HCT116 (cell line): ENCODE measurements around the gene EVX1. TPM values are rescaled to one million over a fixed set of nuclear protein-coding genes. Genes with fewer than 3 reads are reported as not detected.

Source experiments
- ATAC-seq: fragments of 200-7000 bp; cut with Tn5 transposase; 2 replicates; pipeline ENCODE4 v1.9.1; 2020; ENCODE audit warnings: mild to moderate bottlenecking, moderate library complexity
- BruUV-seq: library from RNA; stranded (reverse); fragments of 400-500 nt; replicated peaks from 2 replicates; lab custom pipeline; 2021; lab: Mats Ljungman, UMichigan
- CTCF ChIA-PET: fragments of 300-600 bp; sonication (Branson Sonifier 250); formaldehyde crosslinking; loops from one replicate; lab custom pipeline; 2021; ENCODE audit warnings: antibody characterized with exemption; lab: Charles Lee
- POLR2A ChIA-PET: fragments of 300-600, 350-600 bp; sonication (Branson Sonifier 250); formaldehyde crosslinking; loops from one replicate; lab custom pipeline; 2021; ENCODE audit warnings: antibody characterized with exemption; lab: Charles Lee
- RAD21 ChIA-PET, 2 experiments: fragments of 300-600 bp; sonication (Branson Sonifier 250); formaldehyde crosslinking; loops; one replicate each; lab custom pipeline; 2023; ENCODE audit warnings: low total read pairs in 2 of 2; ENCODE audit not compliant: uncharacterized antibody in 2 of 2, unreplicated experiment in 2 of 2, low non-redundant PET in 1 of 2; lab: Charles Lee
- DNase-seq: peaks from one replicate; pipeline ENCODE4 v3.0.0-alpha.2; 2010; ENCODE audit warnings: low read depth, low spot score
- H2AFZ ChIP-seq: fragments of 200-600 bp; shearing (Covaris generic), sonication (generic); 2 replicates; pipeline ENCODE4 v1.6.1; 2017; ENCODE audit warnings: low read depth, mixed run types, mixed read lengths, antibody characterized with exemption, low read length; ENCODE audit not compliant: poor library complexity, severe bottlenecking
- H3K27ac ChIP-seq: 2 replicates; pipeline ENCODE4 v1.5.1; 2012; ENCODE audit warnings: low read depth, low read length
- H3K27me3 ChIP-seq: fragments of 200-600 bp; sonication (generic); 2 replicates; pipeline ENCODE4 v1.6.1; 2016; ENCODE audit warnings: mixed run types, low read length, mixed read lengths; ENCODE audit not compliant: insufficient read depth
- H3K36me3 ChIP-seq, 2 experiments: fragments of 200-500 bp in 1 of 2; fragments of 200-600 bp in 1 of 2; sonication (Bioruptor generic) in 1 of 2; sonication (generic) in 1 of 2; 2 replicates each; pipeline versions ENCODE4 v1.5.1 to v1.6.1; 2014 to 2016; ENCODE audit warnings: low read length in 2 of 2, inconsistent platforms in 1 of 2, mixed read lengths in 1 of 2, mixed run types in 1 of 2; ENCODE audit not compliant: insufficient read depth in 2 of 2, control insufficient read depth in 1 of 2
- H3K4me1 ChIP-seq, 2 experiments: fragments of 200-600 bp in 1 of 2; sonication (generic) in 1 of 2; 2 replicates each; pipeline versions ENCODE4 v1.5.1 to v1.6.1; 2012 to 2017; ENCODE audit warnings: low read length in 2 of 2, inconsistent platforms in 1 of 2, mild to moderate bottlenecking in 1 of 2, mixed read lengths in 1 of 2, mixed run types in 1 of 2, moderate library complexity in 1 of 2; ENCODE audit not compliant: insufficient read depth in 2 of 2, control insufficient read depth in 1 of 2
- H3K4me2 ChIP-seq: fragments of 200-600 bp; sonication (generic); 2 replicates; pipeline ENCODE4 v1.6.1; 2017; ENCODE audit warnings: mixed run types, low read length, mixed read lengths
- H3K4me3 ChIP-seq, 2 experiments: fragments of 200-600 bp in 1 of 2; sonication (generic) in 1 of 2; replicated peaks in 1 of 2; 2 replicates each; pipeline ENCODE4 v1.5.1; 2011 to 2016; ENCODE audit warnings: low read length in 2 of 2, control low read depth in 1 of 2, low read depth in 1 of 2, mild to moderate bottlenecking in 1 of 2, mixed read lengths in 1 of 2, mixed run types in 1 of 2
- H3K79me2 ChIP-seq: fragments of 200-600 bp; sonication (generic); 2 replicates; pipeline ENCODE4 v1.6.1; 2017; ENCODE audit warnings: mild to moderate bottlenecking, mixed run types, low read length, moderate library complexity, mixed read lengths; ENCODE audit not compliant: insufficient read depth
- H3K9ac ChIP-seq: fragments of 200-600 bp; sonication (generic); 2 replicates; pipeline ENCODE4 v1.6.1; 2016; ENCODE audit warnings: low read length, mixed read lengths
- H3K9me2 ChIP-seq: fragments of 200-600 bp; sonication (generic), shearing (Covaris generic); 2 replicates; pipeline ENCODE4 v1.6.1; 2017; ENCODE audit warnings: mixed run types, mild to moderate bottlenecking, moderate library complexity; ENCODE audit not compliant: insufficient read depth
- H3K9me3 ChIP-seq, 2 experiments: fragments of 200-500 bp in 1 of 2; fragments of 200-600 bp in 1 of 2; sonication (Bioruptor generic) in 1 of 2; sonication (generic) in 1 of 2; 2 replicates each; pipeline ENCODE4 v1.6.1; 2014 to 2017; ENCODE audit warnings: low read length in 2 of 2, mixed read lengths in 2 of 2, inconsistent platforms in 1 of 2, low read depth in 1 of 2, mild to moderate bottlenecking in 1 of 2, mixed run types in 1 of 2, moderate library complexity in 1 of 2; ENCODE audit not compliant: control insufficient read depth in 1 of 2, insufficient read depth in 1 of 2
- H4K20me1 ChIP-seq: fragments of 200-600 bp; sonication (generic), shearing (Covaris generic); 2 replicates; pipeline ENCODE4 v1.6.1; 2017; ENCODE audit warnings: mixed run types, mild to moderate bottlenecking, moderate library complexity; ENCODE audit not compliant: insufficient read depth
- CBX3 ChIP-seq: IDR thresholded peaks from 2 replicates; pipeline ENCODE4 v1.6.1; 2012; ENCODE audit warnings: low read depth
- EGR1 ChIP-seq: IDR thresholded peaks from 2 replicates; pipeline ENCODE4 v1.6.1; 2012; ENCODE audit warnings: low read depth
- ELF1 ChIP-seq: IDR thresholded peaks from 2 replicates; pipeline ENCODE4 v1.6.1; 2012; ENCODE audit warnings: low read depth, borderline replicate concordance
- EZH2 ChIP-seq: fragments of 200-600 bp; sonication (generic); IDR thresholded peaks from 2 replicates; pipeline ENCODE4 v1.6.1; 2017; ENCODE audit warnings: antibody characterized with exemption, mixed run types
- JUND ChIP-seq: IDR thresholded peaks from 2 replicates; pipeline ENCODE4 v1.6.1; 2012
- MAX ChIP-seq: IDR thresholded peaks from 2 replicates; pipeline ENCODE4 v1.6.1; 2012
- RAD21 ChIP-seq: IDR thresholded peaks from 2 replicates; pipeline ENCODE4 v1.6.1; 2012; ENCODE audit warnings: low read depth, mild to moderate bottlenecking
- SRF ChIP-seq: IDR thresholded peaks from 2 replicates; pipeline ENCODE4 v1.6.1; 2012; ENCODE audit warnings: low read depth
- YY1 ChIP-seq: IDR thresholded peaks from 2 replicates; pipeline ENCODE4 v1.6.1; 2011; ENCODE audit warnings: low read length, low read depth, moderate library complexity, mild to moderate bottlenecking; ENCODE audit not compliant: insufficient replicate concordance; ENCODE audit errors: extremely low read depth
- ZBTB33 ChIP-seq: IDR thresholded peaks from 2 replicates; pipeline ENCODE4 v1.6.1; 2011; ENCODE audit warnings: mild to moderate bottlenecking, low read length, moderate library complexity; ENCODE audit not compliant: insufficient replicate concordance; ENCODE audit errors: extremely low read depth
- ZNF274 ChIP-seq: fragments of 200-500 bp; sonication (Bioruptor generic); IDR thresholded peaks from 2 replicates; pipeline ENCODE4 v1.6.1; 2014; ENCODE audit warnings: mild to moderate bottlenecking, low read depth, low read length, inconsistent platforms
- intact Hi-C: fragments of 100-400 bp; cut with micrococcal nuclease; formaldehyde crosslinking; loops from 2 replicates; pipeline ENCODE4 v1.10.0; 2022
- total RNA-seq: library from RNA; stranded (reverse); gene quantifications from one replicate; pipeline ENCODE4 v1.2.1, GENCODE V29; 2021; ENCODE audit not compliant: unreplicated experiment
- TF ChIP-seq, protein P1 (sequence below): IDR thresholded peaks from 2 replicates; pipeline ENCODE4 v1.6.1; 2012; ENCODE audit warnings: low read depth

EVX1 gene
- total RNA-seq, 1 experiment from 2014 or later: 0.25 TPM

DNA sequence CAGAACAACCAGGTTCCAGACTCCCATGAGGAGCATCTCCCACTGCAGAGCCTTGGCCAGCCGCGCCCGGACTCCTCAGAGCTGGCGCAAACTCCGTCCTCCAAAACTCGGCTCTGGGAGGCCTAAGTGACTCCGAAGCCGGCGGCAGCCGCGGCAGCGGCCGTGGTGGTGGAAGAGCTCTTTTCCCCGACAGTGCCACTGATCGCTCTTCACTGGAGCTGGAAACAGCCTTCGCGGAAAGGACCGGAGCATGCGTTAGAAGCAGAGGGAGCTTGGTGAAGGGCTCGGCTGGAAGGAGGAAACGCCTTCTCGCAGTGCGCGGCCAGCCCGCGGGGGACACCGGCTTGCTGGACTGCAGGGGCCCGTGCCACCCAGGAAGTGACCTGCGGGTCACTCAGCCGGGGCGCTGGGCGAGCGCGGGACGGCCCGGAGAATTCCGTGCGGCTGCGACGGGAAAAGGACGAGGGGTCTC lies 37.7 kb upstream of the EVX1 start:
- Histone ChIP-seq H3K79me2 (no peaks in the 10 kb centered on the region), H3K9me3 (no peaks in the 10 kb centered on the region), H4K20me1 (no peaks in the 10 kb centered on the region), H3K27me3 (no peaks in the 10 kb centered on the region), H3K36me3 (no peaks in the 10 kb centered on the region), H3K4me2 (no peak overlapping the region), H2AFZ (no peak overlapping the region), H3K4me1 (peaks cover 0 to 15% of the 10 kb centered on the region in 2 experiments; a peak in 3 of 4 replicates), H3K27ac (no peak overlapping the region), H3K4me3 (no peak overlapping the region), H3K9ac (no peak overlapping the region), H3K9me2 (no peaks in the 10 kb centered on the region)
- DNase-seq (no peak), ATAC-seq (no peak)
- no TSS peak for BruUV-seq
- CTCF ChIA-PET: no interaction called here
- RAD21 ChIA-PET: no interaction called here
- intact Hi-C loops: no loop called here
- POLR2A ChIA-PET: no interaction called here
- TF ChIP-seq EGR1: no peak
- TF ChIP-seq SRF: no peak
- no peak for TF ChIP-seq ZNF274
- TF ChIP-seq MAX: no peak
- TF ChIP-seq ZBTB33: no peak
- TF ChIP-seq, protein P1, sequence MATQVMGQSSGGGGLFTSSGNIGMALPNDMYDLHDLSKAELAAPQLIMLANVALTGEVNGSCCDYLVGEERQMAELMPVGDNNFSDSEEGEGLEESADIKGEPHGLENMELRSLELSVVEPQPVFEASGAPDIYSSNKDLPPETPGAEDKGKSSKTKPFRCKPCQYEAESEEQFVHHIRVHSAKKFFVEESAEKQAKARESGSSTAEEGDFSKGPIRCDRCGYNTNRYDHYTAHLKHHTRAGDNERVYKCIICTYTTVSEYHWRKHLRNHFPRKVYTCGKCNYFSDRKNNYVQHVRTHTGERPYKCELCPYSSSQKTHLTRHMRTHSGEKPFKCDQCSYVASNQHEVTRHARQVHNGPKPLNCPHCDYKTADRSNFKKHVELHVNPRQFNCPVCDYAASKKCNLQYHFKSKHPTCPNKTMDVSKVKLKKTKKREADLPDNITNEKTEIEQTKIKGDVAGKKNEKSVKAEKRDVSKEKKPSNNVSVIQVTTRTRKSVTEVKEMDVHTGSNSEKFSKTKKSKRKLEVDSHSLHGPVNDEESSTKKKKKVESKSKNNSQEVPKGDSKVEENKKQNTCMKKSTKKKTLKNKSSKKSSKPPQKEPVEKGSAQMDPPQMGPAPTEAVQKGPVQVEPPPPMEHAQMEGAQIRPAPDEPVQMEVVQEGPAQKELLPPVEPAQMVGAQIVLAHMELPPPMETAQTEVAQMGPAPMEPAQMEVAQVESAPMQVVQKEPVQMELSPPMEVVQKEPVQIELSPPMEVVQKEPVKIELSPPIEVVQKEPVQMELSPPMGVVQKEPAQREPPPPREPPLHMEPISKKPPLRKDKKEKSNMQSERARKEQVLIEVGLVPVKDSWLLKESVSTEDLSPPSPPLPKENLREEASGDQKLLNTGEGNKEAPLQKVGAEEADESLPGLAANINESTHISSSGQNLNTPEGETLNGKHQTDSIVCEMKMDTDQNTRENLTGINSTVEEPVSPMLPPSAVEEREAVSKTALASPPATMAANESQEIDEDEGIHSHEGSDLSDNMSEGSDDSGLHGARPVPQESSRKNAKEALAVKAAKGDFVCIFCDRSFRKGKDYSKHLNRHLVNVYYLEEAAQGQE: no peak
- TF ChIP-seq EZH2: no peak
- TF ChIP-seq CBX3: no peak
- no peak for TF ChIP-seq ELF1
- no peak for TF ChIP-seq JUND
- no peak for TF ChIP-seq YY1
- no peak for TF ChIP-seq RAD21
